GM18511 (cell line): ENCODE measurements around the gene FAM50A.
"Not testable (repeated sequence)": the region's sequence is repeated elsewhere in the genome, so short reads cannot be mapped to it uniquely, and the experiment has no call there.

Source experiments
- ATAC-seq: cut with Tn5 transposase; IDR thresholded peaks from one replicate; pipeline ENCODE4 v1.9.1; 2021; ENCODE audit warnings: mild to moderate bottlenecking, moderate library complexity; ENCODE audit not compliant: unreplicated experiment

FAM50A gene, protein sequence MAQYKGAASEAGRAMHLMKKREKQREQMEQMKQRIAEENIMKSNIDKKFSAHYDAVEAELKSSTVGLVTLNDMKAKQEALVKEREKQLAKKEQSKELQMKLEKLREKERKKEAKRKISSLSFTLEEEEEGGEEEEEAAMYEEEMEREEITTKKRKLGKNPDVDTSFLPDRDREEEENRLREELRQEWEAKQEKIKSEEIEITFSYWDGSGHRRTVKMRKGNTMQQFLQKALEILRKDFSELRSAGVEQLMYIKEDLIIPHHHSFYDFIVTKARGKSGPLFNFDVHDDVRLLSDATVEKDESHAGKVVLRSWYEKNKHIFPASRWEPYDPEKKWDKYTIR

DNA sequence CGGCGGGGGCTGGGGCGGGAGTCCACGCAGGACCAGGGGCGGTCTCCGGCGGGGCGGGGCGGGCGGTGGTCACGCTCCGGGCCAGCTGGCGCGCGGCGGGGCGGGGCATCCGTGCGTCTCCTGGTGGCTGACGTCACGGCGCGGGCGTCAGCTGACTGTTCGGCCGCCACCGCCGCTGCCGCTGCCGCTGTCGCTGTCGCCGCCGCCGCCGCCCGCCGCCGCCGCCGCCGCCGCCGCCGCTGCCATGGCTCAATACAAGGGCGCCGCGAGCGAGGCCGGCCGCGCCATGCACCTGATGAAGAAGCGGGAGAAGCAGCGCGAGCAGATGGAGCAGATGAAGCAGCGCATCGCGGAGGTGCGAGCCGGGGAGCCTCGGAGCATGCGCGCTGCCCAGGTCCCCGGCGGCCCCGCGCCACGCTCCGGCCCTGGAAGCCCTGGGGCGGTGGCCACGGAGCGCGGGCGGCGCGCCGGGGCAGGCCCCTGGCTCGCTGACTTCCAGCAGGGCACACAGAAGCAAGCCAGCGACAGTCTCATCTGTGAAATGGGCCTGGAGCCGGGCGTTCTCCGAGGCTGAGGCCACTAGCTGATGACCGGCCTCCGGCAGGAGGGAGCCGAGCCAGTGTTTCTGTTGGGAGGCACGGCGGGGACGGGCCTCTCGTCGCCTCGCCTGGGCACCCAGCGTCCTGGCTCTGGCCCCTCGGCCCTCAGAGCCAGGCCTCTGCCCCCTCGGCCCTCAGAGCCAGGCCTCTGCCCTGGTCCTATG is at the start of gene FAM50A:
Gene FAM50A, plus strand, starts transcription at position 150 of the 763 bp plus-strand sequence. Its CDS starts 95 bp downstream, at position 245.
- peak; percentile 81 for ATAC-seq

DNA sequence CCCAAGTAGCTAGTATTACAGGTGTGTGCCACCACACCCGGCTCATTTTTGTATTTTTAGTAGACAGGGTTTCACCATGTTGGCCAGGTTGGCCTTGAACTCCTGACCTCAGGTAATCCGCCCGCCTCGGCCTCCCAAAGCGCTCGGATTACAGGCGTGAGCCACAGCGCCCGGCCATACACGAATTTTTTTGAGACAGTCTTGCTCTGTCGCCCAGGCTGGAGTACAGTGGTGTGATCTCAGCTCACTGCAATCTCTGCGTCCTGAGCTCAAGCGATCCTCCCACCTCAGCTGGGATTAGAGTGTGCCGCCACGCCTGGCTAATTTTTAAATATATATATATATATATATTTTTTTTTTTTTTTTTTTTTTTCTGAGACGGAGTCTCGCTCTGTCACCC is 47.6 kb upstream of the FAM50A start:
- not testable (repeated sequence) for ATAC-seq

DNA sequence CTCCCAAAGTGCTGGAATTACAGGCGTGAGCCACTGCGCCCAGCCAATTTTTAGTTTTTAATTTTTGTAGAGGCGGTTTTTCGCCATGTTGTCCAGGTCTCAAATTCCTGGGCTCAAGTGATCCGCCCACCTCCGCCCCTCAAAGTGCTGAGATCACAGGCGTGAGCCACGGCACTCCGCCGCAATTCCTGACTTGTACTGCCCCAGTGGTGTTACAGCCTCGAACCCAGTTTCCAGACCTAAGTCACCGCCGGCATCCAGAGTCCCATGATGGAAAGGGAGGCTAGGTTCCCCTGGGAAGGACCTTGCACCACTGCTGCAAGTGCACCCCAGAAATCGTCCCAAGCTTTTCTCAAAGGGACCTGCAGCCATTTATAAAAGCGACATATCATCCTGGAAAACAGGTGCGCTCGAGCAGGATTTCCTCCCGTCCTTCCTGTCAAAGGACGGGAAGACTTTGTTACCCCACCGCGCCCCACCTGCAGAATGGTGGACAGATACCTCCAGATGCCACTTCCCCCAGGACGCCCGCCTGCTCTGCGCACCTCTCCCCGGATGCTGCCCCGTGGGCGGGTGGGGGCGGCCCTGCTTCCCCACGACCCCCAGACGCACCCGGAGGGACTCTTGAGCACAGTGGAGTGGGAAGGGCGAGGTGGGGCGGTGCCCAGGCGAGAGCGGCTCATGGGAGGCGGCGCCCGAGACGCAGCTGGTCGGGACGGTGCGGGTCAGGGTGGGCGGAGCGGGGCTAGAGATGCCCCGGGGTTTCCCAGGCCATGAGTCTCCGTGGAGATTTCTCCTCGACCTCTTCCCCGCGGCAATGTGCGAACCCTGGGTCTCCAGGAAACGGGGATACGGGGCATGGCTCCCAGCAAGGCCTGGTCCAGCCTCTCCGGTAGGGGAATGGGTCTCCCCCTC is 46.7 kb upstream of the FAM50A start:
- ATAC-seq: peak; percentile 64

DNA sequence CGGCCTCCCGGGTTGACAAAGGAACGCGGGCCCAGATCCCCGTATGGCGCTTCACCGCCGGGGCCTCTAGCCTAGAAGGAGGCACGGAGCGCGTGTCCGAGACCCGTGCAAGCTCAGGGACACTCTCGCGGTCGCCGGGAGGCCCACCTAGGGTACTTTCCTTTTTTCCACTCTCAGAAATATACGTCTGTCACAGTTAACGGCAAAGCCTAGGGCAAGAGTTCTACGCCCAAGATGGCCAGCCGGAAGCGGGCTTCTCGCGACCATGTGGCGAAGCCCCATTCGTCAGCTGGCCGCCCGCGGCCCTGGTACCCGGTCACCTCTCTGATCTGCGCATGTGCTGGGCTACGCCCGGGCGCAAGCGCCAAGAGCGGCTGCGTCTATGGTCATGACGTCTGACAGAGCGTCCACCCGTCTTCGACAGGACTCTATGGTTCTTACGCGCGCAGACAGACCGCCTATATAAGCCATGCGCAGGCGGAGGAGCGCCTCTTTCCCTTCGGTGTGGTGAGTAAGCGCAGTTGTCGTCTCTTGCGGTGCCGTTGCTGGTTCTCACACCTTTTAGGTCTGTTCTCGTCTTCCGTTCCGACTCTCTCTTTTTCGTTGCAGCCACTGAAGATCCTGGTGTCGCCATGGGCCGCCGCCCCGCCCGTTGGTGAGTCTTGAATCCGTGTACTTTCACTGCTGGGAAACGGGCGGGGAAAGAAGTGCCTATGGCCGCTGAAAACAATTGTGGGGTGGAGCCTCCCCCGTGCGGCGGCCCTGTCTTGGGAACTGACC is 45.9 kb upstream of the FAM50A start, which contains the start of gene RPL10:
Gene RPL10, plus strand, starts transcription at position 490 of the 780 bp plus-strand sequence. Its CDS starts 143 bp downstream, at position 633.
- peak; percentile 78 for ATAC-seq

DNA sequence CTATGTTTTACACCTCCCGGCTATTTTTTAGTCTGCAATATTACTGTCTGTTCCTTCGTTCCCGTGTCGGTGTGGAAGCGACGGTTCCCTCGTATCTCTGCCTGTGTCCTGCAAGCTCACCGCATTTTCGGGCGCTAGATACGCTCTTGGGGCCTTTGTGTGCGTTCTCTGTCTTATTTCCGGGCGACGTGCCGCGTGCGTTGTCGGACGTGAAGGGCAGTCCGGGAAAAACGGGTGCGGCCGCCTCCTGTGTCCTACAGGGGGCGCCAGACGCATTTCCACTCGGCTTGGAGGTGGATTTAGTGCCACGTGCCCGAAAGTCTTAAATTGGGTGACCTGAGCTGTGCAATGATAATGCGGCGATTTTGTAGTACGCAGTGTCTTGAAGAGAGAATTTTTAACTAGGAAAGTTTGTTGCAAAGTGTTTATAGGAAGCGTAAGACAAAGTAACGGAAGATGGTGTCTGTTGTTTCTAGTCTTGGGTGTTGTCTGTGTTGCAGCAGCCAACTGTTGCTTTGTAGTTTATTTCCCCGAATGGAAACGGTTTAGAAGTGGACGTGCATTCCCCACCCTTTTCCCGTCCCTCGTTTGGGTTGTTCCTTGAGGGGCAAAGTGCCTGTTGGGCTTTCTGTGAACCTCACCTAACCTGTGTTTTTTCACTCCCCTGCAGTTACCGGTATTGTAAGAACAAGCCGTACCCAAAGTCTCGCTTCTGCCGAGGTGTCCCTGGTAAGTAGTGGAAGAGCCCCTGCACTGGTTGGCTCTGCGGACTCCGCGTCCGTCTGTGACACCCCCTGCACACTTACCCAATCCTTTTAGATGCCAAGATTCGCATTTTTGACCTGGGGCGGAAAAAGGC is 45.0 kb upstream of the FAM50A start:
- ATAC-seq: peak; percentile 39

DNA sequence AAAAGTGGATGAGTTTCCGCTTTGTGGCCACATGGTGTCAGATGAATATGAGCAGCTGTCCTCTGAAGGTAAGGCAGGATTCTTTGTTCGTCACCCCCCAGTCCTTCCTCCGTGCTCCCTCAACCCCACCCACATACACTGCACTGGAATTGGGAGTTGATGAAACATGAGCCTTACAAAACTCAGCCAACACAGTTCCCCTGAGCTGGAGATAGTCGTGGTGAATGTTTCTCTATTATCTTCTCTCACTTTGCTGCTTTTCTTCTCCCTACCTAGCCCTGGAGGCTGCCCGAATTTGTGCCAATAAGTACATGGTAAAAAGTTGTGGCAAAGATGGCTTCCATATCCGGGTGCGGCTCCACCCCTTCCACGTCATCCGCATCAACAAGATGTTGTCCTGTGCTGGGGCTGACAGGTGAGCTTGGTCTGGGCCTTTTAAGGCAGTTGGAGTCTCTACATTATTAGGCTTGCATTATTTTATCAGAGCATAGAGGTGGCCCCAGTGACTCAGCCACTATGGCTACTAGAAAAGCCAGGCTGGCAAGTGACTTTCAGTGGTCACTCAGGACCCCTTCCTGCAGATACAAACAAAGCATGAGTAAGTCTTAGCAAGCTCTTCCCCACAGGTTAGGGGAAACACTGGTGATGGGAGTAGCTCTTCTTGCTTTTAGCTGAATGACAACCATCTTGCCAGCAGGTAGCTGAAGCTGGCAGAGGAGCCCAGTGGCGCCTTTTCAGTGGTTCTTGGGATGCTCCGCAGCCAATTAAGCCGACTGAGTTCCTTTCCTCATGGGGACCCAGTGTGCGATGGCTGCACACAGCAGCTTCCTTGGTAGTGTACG is 44.2 kb upstream of the FAM50A start:
- no peak for ATAC-seq

DNA sequence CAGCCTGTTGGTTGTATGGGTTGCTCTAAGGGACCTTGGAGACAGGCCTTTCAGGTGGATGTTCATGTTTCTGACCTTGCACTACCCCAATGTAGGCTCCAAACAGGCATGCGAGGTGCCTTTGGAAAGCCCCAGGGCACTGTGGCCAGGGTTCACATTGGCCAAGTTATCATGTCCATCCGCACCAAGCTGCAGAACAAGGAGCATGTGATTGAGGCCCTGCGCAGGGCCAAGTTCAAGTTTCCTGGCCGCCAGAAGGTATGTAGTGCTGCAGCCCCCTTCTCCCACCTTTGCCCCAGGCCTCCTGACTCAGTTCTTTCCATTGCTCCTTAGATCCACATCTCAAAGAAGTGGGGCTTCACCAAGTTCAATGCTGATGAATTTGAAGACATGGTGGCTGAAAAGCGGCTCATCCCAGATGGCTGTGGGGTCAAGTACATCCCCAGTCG is 43.5 kb upstream of the FAM50A start:
- not testable (repeated sequence) for ATAC-seq

DNA sequence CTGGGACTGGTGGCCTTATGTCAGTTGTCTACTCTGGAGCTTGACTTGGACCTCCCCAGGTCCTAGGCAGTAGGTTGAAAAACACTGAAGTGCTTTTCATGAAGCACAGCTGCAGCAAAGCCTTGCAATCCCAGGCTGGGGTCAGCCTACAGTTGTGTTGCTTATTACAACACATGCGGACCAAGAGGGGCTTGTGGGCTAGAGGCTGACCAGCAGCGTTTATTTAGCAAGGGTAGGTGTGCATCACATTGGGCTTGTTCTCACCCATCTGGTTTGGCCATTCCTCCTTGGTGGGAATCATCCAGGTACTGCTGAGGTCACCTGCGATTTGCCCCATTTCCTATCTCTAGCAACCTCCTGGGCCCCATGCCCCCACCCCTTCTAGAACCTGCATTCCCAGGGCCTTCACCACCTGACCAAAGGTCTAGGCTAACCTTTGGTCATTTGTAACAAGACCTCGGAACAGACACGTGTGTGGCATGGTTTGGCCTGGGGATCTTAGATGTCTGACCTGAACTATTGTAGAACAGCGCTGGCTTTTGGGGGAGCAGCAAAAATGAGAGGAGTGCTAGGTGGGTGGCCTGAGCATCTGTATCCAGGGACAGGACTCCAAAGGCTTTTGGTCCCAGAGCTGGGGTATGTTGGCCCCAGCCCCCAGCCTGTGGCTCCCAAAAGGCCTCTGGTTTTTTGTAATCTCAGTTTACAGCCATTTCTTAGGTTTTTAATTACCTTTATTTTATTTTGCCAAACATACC is 42.7 kb upstream of the FAM50A start:
- no peak for ATAC-seq

DNA sequence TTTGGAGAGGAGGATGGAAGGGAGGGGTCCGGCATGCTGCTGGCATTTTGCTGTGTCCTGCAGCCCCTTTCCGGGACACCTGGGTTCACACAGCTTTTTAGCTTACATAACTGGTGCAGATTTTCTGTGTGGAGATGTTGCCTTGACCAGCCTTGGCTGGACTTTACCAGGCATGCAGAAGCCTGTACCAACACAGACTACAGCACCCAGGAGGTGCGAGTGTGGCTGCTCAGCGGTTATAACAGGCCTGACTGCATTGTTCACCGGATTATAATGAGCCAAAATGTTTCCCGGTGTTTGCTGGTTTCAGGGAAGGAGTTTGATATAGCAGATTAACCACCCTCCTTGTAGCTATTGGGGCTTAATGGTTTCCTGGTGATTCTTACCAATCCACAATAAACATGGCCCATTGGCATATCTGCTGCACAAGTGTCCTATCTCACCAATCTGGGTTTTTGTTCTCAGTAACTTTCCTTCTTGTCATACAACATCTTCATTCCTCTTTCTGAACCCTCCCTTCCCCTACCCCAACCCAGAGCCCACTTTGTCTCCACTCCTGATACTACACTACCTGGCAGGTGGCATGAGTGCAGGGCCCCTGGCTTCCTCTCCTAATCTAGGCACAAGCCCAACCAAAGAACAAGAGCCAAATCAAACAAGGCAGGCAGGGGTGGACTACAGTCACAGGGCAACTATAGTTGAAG is 41.9 kb upstream of the FAM50A start:
- ATAC-seq: no peak

DNA sequence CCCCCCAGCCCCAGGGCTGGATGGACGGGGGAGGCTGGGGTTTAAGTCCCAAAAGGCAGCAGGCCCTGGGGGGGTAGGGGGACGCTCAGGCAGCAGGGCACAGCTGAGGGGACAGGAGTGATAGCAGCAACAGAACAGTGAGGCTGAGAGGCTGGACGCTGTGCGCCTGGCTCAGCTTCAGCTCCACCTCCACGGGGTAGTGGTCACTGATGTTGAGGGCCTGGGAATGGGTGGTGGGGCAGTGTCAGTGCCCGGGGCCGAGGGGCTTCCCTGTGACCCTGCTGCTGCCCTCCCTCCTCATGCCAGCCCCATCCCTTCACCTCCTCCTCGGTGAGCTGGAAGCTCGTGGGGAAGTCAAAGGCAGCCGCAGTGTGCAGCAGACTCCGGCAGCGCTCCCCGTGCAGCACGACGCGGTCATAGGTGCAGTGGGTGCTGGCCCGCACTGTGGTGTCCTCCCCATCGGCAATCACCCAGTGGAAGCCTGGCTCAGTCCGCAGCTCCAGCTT is 41.3 kb upstream of the FAM50A start:
- no peak for ATAC-seq

DNA sequence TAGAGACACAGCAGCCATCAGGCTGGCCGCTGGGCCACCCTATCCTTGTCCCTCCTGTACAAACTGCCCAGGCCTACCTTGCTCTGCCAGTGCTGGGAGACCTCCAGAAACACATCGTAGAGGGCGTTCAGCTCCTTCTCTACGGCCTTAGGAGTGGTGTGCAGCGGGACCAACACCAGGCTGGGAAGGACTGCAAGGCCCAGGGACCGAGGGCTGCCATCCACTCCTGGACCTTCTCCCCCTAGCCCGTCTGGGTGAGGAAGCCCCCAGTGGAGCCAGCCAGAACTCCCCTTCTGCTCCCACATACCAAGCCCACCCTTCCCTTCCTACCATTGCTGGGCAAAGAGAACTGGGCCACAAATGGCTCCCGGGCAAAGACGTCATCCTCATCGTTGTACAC is 40.7 kb upstream of the FAM50A start:
- no peak for ATAC-seq

DNA sequence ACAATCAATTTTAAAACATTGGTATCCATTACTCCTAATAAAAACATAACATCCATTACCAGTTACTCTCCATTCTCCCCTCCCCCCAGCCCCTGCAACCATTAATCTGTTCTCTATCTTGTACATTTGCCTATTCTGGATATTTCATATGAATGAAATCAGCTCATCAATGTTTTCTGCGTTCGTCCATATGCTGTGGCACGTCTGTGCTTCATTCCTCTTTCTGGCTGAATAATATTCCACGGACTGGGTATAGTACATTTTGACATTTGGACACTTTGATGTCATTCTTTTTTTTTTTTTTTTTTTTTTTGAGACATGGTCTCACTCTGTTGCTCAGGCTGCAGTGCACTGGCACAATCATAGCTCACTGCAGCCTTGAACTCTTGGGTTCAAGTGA is 40.1 kb upstream of the FAM50A start:
- no peak for ATAC-seq

DNA sequence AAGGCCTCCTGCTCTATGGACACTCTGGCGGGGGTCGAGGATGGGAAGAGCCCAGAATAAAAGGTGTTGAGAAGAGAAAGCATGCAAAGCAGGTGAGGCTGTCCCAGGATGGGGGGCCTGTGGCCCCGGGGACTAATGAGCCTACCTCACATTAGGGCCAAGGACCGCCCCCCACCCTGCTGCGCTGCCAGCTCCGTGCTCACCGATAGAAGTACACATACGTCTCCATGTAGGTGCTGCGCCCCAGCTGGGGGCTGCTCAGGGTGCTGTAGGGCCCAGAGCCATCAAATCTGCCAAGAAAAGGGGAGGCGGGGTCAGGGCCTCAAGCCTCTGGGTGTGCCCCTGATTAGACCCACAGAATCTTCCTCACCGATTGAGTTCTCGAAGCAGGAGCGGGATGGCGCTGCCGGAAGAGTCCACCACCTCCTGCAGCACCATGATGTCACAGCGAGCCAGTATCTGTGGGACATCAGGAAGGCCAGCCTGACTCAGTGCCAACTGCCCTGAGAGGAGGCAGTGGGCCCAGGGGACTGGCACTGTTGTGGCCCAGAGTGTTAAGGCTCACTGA is 39.2 kb upstream of the FAM50A start:
- ATAC-seq: no peak

DNA sequence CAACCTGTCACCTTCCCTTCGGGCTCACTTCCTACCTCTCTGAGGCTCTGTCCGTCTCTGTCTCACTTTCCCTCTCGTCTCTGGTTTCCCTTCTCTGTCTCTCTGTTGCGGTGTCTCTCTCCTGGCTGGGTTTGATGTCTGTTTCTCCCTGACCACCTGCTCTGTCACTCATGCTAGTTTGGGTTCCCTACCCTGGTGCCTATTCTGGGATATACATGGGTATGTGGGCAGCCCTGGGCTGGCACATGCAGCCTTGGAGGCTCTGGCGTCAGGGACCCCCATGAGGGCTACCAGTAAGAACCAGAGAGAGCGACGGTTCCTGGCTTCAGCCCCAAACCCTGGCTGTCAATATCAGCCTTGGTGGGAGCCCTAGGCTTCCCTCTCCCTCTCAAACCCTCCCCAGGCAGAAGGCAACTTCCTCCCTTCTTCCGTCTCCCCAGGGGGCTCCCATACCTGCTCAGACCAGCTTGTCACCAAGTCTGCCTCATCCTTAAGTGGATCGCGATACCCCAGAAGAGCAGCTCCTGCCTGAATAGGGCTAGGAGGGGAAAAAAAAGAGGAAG is 35.2 kb upstream of the FAM50A start:
- ATAC-seq: peak; percentile 3

DNA sequence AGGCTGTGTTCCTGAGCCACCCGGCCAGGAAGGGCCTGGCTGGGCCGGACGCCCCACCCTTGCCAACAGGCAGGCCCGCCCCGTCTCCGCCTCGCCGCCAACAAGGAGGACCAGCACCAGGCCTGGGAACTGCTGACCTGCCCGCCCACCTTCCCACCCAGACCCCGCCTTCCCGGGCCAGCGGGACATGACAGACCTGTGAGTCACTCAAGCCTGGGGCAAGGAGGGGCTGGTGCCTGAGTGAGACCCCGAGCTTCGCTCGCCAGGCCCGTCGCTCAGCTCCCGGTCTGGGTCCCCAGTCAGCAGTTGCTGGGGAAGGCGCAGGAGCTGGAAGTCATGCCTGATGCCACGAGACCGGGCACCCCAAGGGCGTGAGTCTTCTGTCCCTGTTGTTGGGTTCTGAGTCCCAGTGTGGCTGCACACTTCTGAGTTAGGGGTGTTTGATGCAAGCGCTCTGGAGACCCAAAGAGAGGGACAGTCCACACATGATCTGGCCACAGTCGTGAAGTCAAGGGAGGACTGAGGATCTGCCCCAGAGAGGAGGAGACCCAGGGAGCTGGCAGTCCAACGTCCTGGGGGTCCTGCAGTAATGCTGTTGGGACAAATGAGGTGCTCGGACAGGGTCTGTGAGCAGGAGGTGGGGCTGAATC is 34.6 kb upstream of the FAM50A start, which contains the start of gene DNASE1L1:
Gene DNASE1L1, minus strand, starts transcription at position 33 of the 650 bp plus-strand sequence. CDS start 3,686 bp downstream, outside the sequence.
- ATAC-seq: peak; percentile 50

DNA sequence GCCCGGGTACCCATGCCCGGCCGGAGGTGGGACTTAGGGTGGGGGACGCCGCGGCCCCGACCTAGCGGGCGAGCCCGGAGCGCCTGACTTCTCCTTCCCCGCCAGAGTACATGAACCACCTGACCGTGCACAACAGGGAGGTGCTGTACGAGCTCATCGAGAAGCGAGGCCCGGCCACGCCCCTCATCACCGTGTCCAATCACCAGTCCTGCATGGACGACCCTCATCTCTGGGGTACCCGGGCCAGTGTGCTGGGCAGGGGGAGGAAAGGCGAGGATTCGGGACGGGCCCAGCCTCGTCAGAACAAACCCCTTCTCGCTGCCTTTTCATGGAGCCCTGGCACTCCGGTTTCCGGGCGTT is 32.0 kb upstream of the FAM50A start:
- peak; percentile 69 for ATAC-seq
